Prostate gland (tissue), 2 donors: Measurements from ENCODE around the gene MGAM2. TPM values are rescaled to one million over a fixed set of nuclear protein-coding genes. Genes with fewer than 3 reads are reported as not detected.

ENCODE experiments used
- DNase-seq: peaks from one replicate; pipeline ENCODE4 v3.0.0-alpha.2; 2019; ENCODE audit warnings: low spot score
- H3K27ac ChIP-seq, 2 donors: fragments of 200-600 bp; sonication (generic); 2 replicates each; pipeline ENCODE4 v1.5.1; 2017 to 2019
- H3K27me3 ChIP-seq: fragments of 200-600 bp; sonication (generic); replicated peaks from 2 replicates; pipeline ENCODE4 v1.5.1; 2019; ENCODE audit not compliant: insufficient read depth
- H3K36me3 ChIP-seq, 2 donors: fragments of 200-600 bp; sonication (generic); 1 replicate in 1 of 2; 2 replicates in 1 of 2; pipeline versions ENCODE4 v1.5.1 to v1.8.1; 2017 to 2019
- H3K4me1 ChIP-seq: fragments of 200-600 bp; sonication (generic); replicated peaks from 2 replicates; pipeline ENCODE4 v1.5.1; 2019
- H3K4me3 ChIP-seq, 2 donors: fragments of 200-600 bp; sonication (generic); 2 replicates each; pipeline ENCODE4 v1.5.1; 2017 to 2019
- H3K9me3 ChIP-seq: fragments of 200-600 bp; sonication (generic); 2 replicates; pipeline ENCODE4 v1.5.1; 2017
- CTCF ChIP-seq, 4 experiments: fragments of 200-600 bp in 2 of 4; fragments of 450-650 bp in 2 of 4; sonication (generic) in 2 of 4; IDR thresholded peaks; 1 replicate in 3 of 4; 2 replicates in 1 of 4; pipeline ENCODE4 v1.5.1; 2016 to 2019; ENCODE audit warnings: antibody characterized with exemption in 4 of 4, mild to moderate bottlenecking in 2 of 4, moderate library complexity in 2 of 4
- POLR2A ChIP-seq: fragments of 450-650 bp; IDR thresholded peaks from one replicate; pipeline ENCODE4 v1.6.1; 2016; ENCODE audit warnings: antibody characterized with exemption, mild to moderate bottlenecking
- POLR2AphosphoS5 ChIP-seq: sonication (generic); formaldehyde crosslinking; IDR thresholded peaks from one replicate; pipeline ENCODE4 v1.6.1; 2017; ENCODE audit warnings: antibody characterized with exemption
- WGBS: methylation state at CpG from one replicate; pipeline ENCODE4 v1.1.5; 2018; 5-methylcytosine and 5-hydroxymethylcytosine counted together
- intact Hi-C: fragments of 100-400 bp; cut with DNase I; formaldehyde crosslinking; loops from one replicate; pipeline ENCODE4 v1.14.2; 2022
- total RNA-seq, 2 donors: library from RNA; depleted of rRNA; stranded (reverse); fragments of >200 nt; gene quantifications; one replicate each; pipeline ENCODE4 v1.1.0, GENCODE V29; 2016

MGAM2 gene
- total RNA-seq, 2 donors from 2014 or later: 0.36 to 0.51 TPM

DNA sequence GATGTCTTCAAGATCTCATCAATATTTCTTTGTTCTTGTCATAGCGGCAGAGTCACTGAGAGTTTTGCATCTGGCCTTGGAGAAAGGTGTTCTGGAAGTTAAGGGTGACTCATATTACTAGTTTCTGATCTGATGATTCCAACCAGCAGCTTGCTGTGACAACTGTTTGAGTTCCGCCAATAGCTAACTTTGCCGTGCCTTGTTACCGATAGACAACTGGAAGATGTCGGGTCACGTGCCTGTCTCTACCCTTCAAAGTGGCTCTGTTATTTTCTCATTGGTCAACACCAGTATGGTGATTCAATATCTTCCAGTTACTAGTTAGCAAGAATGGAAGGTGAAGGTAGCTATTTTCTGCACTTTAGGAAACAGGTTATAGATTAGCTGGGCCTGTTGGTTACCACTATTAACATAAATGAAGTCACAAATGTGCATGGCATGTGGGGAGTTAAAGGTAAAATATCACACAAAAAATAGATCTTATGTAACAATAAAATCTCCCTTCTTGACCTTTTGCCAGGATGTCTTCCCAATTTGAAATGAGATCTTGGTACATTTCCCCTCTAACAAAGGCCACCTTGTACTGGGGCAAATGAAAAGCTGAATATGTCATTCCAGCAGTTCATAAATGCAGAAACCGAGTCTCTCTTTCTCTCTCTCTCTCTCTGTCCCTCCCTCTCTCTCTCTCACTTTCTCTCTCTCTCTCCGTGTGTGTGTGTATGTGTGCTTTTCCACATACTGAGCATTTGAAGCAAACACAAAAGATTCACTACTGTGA lies 2.6 kb upstream of the MGAM2 start:
- H3K9me3 ChIP-seq: no peaks in the 10 kb centered on the region
- intact Hi-C loops: no loop called here
- no peaks in the 10 kb centered on the region for H3K27me3 ChIP-seq
- no peak for DNase-seq
- no peak overlapping the region for H3K27ac ChIP-seq
- 61% methylated on average over 8 of the region's 8 CpGs for WGBS
- H3K4me1 ChIP-seq: no peaks in the 10 kb centered on the region
- H3K4me3 ChIP-seq: no peak overlapping the region
- no peaks in the 10 kb centered on the region for H3K36me3 ChIP-seq
- TF ChIP-seq POLR2AphosphoS5 (no peak), POLR2A (no peak), CTCF (IDR thresholded peaks at IDR 0.05) (no peak)

- DNase-seq: no peak
- intact Hi-C loops: no loop called here
- Histone ChIP-seq H3K4me3 (no peak overlapping the region), H3K36me3 (no peaks in the 10 kb centered on the region), H3K27ac (no peak overlapping the region), H3K9me3 (no peaks in the 10 kb centered on the region), H3K27me3 (no peaks in the 10 kb centered on the region), H3K4me1 (no peaks in the 10 kb centered on the region)
- TF ChIP-seq CTCF (IDR thresholded peaks at IDR 0.05): no peak
- TF ChIP-seq POLR2A: no peak
- 81% methylated on average over 4 of the region's 4 CpGs for WGBS
These were observed 1.4 kb upstream of the MGAM2 start for GRCh38 chr7:142110098-142110497.

DNA sequence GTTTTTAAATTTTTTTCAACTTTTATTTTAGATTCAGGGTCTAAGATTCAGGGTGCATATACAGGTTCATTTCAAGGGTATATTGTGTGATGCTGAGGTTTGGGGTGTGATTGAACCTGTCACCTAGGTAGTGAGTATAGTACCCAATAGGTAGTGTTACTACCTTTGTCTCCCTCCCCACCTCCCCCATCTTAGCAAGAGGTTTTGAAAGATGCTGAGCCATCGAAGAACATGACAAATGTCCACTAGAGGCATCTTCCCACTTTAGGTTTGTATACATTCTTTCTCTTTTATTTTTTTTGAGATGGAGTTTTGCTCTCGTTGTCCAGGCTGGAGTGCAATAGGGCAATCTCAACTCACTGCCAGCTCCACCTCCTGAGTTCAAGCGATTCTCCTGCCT lies 880 bp upstream of the MGAM2 start:
- Histone ChIP-seq H3K4me3 (no peak overlapping the region), H3K9me3 (no peaks in the 10 kb centered on the region), H3K4me1 (no peaks in the 10 kb centered on the region), H3K36me3 (no peaks in the 10 kb centered on the region), H3K27me3 (no peaks in the 10 kb centered on the region), H3K27ac (no peak overlapping the region)
- TF ChIP-seq CTCF (IDR thresholded peaks at IDR 0.05) (no peak), POLR2A (no peak), POLR2AphosphoS5 (no peak)
- 71% methylated on average over 3 of the region's 3 CpGs for WGBS
- intact Hi-C loops: no loop called here
- no peak for DNase-seq

- H3K4me3 ChIP-seq: no peak overlapping the region
- H3K27me3 ChIP-seq: no peaks in the 10 kb centered on the region
- no peak for TF ChIP-seq CTCF (IDR thresholded peaks at IDR 0.05)
- TF ChIP-seq POLR2A: no peak
- no peak for TF ChIP-seq POLR2AphosphoS5
- no peaks in the 10 kb centered on the region for H3K36me3 ChIP-seq
- no peak overlapping the region for H3K27ac ChIP-seq
- H3K9me3 ChIP-seq: no peaks in the 10 kb centered on the region
- no peak for DNase-seq
- intact Hi-C loops: no loop called here
- H3K4me1 ChIP-seq: no peaks in the 10 kb centered on the region
- 75% methylated on average over 1 of the region's 1 CpG for WGBS
These were observed 568 bp downstream of the MGAM2 start for GRCh38 chr7:142112086-142112485.

DNA sequence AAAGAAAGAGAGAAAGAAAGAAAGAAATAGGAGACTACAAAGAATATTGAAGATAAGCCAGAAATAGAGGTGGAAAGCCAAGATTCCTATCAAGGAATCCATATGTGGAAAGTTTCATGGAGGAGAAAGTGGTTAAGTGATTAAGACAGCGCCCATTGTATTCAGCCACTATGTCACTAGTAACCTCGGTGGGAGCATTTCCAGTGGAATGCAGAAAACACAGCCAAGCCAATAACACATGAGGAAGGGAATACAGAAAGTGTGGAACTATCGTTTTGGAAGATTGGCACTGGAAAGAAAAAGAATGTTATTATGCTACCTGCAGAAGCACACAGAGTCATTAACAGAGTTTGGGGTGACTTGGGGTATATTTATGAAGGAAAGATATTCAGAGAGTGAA lies 2.7 kb downstream of the MGAM2 start:
- TF ChIP-seq POLR2A (no peak), CTCF (IDR thresholded peaks at IDR 0.05) (no peak), POLR2AphosphoS5 (no peak)
- Histone ChIP-seq H3K4me3 (no peak overlapping the region), H3K4me1 (no peaks in the 10 kb centered on the region), H3K36me3 (no peaks in the 10 kb centered on the region), H3K27me3 (no peaks in the 10 kb centered on the region), H3K27ac (no peak overlapping the region), H3K9me3 (no peaks in the 10 kb centered on the region)
- WGBS: 34% methylated on average over 3 of the region's 3 CpGs
- no peak for DNase-seq
- intact Hi-C loops: no loop called here
